ENCODE data around the gene INKA2. TPM values are rescaled to one million over a fixed set of nuclear protein-coding genes. Genes with fewer than 3 reads are reported as not detected.

Gene INKA2
- polyA plus RNA-seq, 1 of the 3 experiments (the other 2 are of a cell fraction) = 1.1 TPM

DNA sequence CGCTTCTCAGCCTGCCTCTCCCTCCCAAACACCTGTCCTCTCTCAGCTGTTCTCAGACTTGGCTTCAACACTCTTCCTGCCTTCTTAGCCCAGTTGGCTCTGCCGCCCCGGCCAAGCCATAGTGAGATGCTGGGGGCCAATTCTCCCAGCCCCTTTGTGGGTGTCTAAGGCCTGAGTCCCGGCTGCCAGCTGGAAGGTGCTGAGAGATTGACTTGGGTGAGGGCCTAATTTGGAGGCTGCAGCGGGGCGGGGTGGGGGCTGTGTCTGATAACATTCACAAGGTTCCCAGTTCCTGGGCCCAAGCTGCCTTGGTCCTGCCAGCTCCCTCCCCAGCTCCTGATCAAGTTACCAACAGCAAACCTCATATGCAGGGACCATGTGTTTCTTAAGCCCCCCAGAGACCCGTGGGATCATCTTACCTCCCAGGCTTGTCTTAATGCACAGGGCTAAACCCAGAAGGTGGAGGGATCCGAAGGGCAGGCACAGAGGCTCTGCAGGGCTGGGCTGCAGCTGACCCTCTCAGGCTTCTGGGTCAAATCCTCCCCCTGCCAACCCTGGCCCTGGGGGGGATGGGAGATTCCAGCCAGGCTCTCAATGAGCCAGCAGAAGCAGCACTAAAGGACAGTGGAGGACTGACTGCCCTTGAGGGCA is 9.8 kb downstream of the INKA2 start (continued):
- TF ChIP-seq TEAD4 (IDR thresholded peaks at IDR 0.05; ENCODE audit: borderline replicate concordance, insufficient read depth) (no peak), CHD2 (IDR thresholded peaks at IDR 0.05; ENCODE audit: low read length, partially characterized antibody) (no peak), POLR2AphosphoS5 (IDR thresholded peaks at IDR 0.05; ENCODE audit: low read depth, low read length) (no peak)

- Histone ChIP-seq H3K4me3 (ENCODE audit: low read depth in 2 of 2, low read length in 1 of 2) (no peak overlapping the region), H3K4me2 (no peak overlapping the region), H3K9me3 (no peaks in the 10 kb centered on the region), H3K9ac (no peak overlapping the region), H3K27ac (ENCODE audit: low read depth in 2 of 2, low read length in 1 of 2) (no peak overlapping the region), H3K79me2 (ENCODE audit: insufficient read depth) (no peaks in the 10 kb centered on the region), H3K4me1 (ENCODE audit: control insufficient read depth in 1 of 2, insufficient read depth in 2 of 2, low read depth in 1 of 2, low read length in 1 of 2) (no peaks in the 10 kb centered on the region), H4K20me1 (ENCODE audit: insufficient read depth) (no peaks in the 10 kb centered on the region), H3K9me2 (no peaks in the 10 kb centered on the region), H3K27me3 (ENCODE audit: insufficient read depth) (no peaks in the 10 kb centered on the region), H3F3A (replicated peaks; ENCODE audit: insufficient read depth) (no peaks in the 10 kb centered on the region), H2AFZ (ENCODE audit: low read depth) (no peak overlapping the region), H3K36me3 (replicated peaks in 1 of 2; ENCODE audit: control insufficient read depth in 1 of 2, insufficient read depth in 2 of 2, low read length in 1 of 2) (no peaks in the 10 kb centered on the region)
- DNase-seq = no peak
- TF ChIP-seq RFX5 (IDR thresholded peaks at IDR 0.05; ENCODE audit: low read length) = no peak
- TF ChIP-seq RXRA (IDR thresholded peaks at IDR 0.05; ENCODE audit: borderline replicate concordance, low read depth) = no peak
- no peak for TF ChIP-seq REST (IDR thresholded peaks at IDR 0.05; ENCODE audit: low read depth, low read length)
- TF ChIP-seq GATA2 (CRISPR knock-in tag; IDR thresholded peaks at IDR 0.05) = no peak
- no peak for TF ChIP-seq NRF1 (IDR thresholded peaks at IDR 0.05; ENCODE audit: low read depth, low read length)
- no peak for TF ChIP-seq CHD2 (IDR thresholded peaks at IDR 0.05; ENCODE audit: low read length, partially characterized antibody)
- TF ChIP-seq, protein P1, sequence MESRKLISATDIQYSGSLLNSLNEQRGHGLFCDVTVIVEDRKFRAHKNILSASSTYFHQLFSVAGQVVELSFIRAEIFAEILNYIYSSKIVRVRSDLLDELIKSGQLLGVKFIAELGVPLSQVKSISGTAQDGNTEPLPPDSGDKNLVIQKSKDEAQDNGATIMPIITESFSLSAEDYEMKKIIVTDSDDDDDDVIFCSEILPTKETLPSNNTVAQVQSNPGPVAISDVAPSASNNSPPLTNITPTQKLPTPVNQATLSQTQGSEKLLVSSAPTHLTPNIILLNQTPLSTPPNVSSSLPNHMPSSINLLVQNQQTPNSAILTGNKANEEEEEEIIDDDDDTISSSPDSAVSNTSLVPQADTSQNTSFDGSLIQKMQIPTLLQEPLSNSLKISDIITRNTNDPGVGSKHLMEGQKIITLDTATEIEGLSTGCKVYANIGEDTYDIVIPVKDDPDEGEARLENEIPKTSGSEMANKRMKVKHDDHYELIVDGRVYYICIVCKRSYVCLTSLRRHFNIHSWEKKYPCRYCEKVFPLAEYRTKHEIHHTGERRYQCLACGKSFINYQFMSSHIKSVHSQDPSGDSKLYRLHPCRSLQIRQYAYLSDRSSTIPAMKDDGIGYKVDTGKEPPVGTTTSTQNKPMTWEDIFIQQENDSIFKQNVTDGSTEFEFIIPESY (IDR thresholded peaks at IDR 0.05; ENCODE audit: borderline replicate concordance, low read depth) = no peak
- CTCF ChIA-PET = interaction anchor here (1.7 to 2.7 kb wide), 4 partner anchors 12 to 219 kb away, joined by 5 to 18 read pairs (median 8); no protein-coding TSS in a partner anchor
- WGBS (ENCODE audit: low lambda C conversion rate) = 70% methylated on average over 9 of the region's 18 CpGs
- POLR2A ChIA-PET = no interaction called here
Measured at GRCh38 chr1:111727056-111727455, 12.1 kb downstream of the INKA2 start.
